Medulla oblongata (tissue), 1 donor: ENCODE data around the gene MT1H.

Source experiments
- DNase-seq: peaks from one replicate; pipeline ENCODE4 v3.0.0-alpha.2; 2015; ENCODE audit errors: extremely low spot score

The MT1H gene

DNA sequence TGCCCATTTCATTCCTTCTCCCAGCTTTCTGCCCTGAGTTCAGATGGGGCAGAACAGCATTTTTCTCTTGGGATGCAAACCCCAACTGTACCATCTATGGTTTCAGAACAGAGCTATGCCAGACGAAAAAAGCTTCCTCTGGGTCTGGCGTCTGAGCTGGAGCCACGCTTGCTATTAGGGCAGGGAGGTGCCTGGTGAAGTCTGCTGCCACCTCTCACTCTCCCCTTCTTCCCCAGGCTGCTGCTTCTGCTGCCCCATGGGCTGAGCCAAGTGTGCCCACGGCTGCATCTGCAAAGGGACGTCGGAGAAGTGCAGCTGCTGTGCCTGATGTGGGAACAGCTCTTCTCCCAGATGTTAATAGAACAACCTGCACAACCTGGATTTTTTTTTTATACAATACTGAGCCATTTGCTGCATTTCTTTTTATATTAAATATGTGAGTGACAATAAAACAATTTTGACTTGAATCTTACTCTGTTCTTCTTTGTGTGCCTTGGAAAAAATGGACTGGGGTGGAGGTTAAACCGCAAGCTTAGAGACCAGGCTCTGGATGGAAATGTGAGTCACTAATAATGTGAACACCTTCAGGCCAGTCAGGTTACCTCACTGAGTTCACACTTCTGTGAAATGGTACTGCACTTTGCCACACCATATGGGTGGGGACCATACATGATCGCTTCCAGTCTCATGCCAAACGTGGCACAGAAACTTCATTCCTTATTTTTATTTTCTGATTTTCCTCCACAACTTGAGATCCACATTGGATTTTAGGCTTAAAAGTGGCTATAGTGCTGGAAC, 32.8 kb upstream of the MT1H start:
- DNase-seq: no peak

DNA sequence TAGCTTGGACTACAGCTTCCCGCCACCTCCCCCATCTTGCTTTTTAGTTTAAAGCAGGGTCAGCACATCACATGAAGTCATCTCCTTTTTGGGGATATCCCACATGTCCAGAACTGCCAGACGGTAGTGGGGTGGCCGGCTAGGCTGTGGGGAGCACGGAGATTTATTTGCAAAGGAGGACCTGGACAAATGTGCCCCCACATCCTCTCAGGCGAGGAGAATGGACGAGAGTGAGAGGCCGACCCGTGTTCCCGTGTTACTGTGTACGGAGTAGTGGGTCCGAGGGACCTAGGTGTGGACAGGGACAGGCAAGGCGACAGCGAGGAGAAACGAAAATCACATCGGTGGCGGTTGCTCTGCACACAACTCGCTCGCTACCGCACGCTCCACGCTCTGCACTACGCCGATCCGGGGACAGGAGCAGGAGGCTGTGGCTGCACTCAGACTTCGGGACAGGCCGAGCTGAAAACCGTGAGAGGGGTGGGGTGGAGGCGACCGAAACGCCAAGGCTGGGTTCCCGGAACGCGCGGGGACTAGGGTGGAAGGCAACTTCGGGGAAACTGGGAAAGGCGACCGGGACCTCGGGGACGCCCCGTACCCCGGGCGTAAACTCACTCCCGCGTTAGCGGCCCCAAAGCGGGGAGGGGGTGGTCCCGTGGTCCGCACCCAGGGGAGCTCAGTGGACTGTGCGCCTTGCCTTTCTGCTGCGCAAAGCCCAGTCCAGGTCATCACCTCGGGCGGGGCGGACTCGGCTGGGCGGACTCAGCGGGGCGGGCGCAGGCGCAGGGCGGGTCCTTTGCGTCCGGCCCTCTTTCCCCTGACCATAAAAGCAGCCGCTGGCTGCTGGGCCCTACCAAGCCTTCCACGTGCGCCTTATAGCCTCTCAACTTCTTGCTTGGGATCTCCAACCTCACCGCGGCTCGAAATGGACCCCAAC, 31.5 kb upstream of the MT1H start, which contains the start of gene MT1A:
Gene MT1A, plus strand, starts transcription at position 853 of the 937 bp plus-strand sequence. Its CDS starts 73 bp downstream, at position 926.
- DNase-seq: peak; percentile 25

DNA sequence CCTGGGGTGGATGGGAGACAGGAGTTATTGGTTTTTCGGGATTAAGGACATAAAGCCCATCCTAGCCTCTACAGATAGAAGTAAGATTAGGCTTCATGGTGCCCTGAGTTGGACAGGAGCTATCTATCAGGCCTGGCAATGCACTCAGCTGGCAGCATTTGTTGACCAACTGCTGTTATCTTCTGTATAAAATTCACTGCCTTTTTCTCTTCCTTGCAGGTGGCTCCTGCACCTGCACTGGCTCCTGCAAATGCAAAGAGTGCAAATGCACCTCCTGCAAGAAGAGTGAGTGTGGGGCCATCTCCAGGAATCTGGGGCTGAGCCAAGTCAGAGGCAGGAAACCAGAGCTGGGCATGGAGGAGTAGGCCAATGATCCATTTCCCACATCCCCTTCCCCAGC, 30.6 kb upstream of the MT1H start:
- no peak for DNase-seq

DNA sequence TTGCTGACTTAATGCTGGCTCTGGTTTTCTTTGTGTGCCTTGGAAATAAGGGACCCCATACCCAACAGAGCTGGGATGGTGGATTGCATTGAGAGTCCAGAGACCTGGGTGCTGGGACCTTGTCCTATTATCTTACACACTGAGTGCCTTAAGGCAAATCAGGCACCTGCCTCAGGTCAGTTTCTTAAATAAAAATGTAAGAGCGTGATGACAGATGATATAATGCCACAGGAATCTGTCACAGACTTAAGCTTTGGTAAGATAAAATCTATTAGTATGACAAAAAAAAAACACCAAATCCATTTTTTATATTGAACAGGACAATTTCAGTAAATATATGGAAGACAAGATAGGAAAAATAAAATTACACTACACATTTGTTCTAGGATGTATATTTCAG, 29.5 kb upstream of the MT1H start:
- no peak for DNase-seq

DNA sequence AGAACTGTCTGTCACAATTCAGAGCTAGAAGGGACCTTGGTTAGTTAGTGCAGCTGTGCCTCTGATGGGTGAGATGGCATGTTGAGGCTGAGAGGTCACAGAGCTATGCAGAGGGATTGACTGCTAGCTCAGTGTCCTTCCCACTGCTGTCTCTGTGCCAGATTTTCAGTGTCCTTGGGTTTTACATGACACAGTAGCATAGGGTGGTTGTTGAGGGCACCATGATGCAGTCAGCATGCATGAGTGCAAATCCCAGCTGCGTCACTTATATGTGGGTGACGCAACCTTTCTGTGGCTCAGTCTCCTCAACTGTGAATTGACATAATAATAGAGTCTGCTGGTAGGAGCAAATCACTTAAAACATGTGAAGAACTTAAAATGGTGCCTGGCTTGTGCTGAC, 28.4 kb upstream of the MT1H start:
- DNase-seq: no peak

DNA sequence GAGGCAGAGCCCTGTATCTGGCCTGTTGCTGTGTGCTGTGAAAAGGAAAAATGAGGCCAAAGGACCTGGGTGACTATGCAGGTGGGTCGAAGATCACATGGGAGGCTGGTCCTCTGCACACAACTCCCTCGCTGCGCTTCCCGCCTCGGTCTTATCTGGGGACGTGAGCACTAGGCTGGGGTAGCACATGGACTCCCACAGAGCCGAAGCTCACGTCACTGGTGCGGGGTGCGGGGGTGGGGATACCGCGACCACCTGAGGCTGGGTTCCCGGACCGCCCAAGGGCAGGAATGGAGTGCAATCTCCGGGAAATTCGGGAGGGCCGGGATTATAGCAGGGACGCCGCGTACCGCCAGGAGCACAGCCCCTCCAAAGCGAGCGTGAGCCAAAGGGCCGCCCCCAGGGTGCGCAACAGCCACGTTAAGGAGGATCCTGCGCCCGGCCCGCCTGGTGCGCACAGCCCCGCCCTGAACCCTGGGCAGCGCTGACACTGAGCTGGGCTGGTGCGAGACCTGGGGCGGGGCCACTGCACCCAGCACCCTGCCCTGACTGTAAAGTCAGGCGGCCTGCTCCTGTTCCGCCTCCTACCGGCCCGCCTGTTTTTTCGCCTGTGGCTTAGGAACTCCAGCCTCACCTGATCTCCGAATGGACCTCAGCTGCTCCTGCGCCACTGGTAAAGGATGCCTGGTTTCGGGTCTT, 26.4 kb upstream of the MT1H start:
- no peak for DNase-seq

DNA sequence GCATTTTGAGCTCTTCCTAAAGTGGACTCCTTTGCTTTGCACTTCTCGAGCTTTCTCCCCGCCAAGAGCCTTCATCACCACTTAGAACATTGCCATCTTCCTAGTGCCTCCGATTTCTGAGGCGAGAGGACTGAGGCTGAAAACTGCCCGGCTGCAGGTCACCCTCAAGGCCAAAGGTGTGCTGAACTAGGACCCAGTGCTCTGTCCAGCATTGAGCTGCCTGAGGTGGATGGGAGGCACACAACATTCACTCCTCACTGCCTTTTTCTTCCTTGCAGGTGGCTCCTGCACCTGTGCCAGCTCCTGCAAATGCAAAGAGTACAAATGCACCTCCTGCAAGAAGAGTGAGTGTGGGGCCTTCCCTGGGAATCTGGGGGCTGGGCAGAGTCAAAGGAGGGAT, 25.8 kb upstream of the MT1H start:
- DNase-seq: no peak

DNA sequence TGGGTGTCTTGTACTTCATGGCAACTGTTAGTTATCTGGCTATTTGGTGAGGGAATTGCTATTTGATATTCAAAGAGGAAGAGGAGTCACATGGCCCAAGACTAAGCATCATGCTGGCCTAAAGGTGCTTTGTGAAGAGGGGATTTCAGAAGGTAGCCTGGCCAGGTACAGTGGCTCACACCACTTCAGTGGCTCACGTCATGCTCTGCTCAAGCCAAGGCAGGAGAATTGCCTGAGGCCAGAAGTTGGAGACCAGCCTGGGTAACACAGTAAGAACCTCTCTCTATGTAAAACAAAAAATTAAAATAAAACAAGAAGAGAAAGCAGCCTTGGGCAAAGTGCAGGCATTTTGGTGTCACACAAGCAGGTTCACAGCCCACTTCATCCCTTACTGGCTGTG, 24.3 kb upstream of the MT1H start:
- no peak for DNase-seq

DNA sequence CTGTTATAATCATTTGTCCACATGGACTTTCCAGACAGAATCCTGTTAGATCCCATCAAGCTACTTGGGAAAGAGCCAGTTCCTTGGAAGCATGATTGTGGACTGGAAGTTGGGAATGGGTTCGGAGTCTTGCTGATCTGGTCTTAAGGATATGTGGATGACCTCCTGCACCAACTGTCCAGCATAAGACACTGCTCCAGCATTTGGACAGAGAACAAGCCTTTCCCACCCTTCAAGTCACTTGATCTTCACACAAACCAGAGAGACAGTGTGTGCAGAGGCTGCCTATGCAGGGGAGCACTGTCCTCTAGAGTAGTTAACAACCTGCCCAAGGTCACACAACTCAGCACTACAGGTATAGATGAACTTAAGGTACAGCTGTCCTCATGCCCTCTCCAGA, 23.8 kb upstream of the MT1H start:
- DNase-seq: no peak

DNA sequence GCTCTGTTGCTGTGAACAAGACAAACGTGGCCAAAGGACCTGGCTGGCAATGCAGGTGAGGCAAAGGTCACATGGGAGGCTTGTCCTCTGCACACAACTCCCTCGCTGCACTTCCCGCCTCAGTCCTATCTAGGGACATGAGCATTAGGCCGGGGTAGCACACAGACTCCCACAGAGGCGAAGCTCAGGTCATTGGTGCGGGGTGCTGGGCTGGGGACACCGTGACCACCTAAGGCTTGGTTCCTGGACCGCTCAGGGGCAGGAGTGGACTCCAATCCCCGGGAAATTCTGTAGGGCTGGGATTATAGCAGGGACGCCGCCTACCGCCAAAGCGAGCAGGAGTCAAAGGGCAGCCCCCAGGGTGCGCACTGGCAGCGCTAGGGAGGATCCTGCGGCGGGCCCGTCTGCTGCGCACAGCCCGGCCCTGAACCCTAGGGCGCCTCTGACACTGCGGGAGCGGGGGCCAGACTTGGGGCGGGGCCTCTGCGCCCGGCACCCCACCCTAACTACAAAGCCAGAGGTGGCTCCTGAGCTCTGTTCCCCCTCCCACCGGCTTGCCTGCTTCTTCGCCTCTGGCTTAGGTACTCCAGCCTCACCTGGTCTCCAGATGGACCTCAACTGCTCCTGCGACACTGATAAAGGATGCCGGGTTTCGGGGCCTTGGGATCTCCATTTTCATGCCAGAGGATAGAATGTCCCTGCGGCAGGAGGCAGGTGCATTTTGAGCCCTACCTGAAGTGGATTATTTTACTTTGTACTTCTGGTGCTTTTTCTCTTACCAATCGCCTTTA, 21.8 kb upstream of the MT1H start:
- no peak for DNase-seq

DNA sequence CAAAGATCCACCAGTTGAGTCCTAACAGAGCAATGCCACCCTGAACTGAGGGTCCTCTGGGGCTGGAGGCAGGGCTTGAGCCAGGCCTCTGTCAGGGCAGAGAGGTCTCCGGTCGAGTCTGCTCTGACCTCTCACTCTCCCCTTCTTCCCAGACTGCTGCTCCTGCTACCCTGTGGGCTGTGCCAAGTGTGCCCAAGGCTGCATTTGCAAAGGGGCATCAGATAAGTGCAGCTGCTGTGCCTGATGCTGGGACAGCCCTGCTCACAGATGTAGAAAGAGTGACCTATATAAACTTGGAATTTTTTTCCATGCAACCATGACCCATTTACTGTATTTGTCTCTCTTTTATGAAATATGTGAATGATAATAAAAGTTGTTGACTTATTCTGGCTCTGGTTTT, 20.3 kb upstream of the MT1H start:
- DNase-seq: no peak

DNA sequence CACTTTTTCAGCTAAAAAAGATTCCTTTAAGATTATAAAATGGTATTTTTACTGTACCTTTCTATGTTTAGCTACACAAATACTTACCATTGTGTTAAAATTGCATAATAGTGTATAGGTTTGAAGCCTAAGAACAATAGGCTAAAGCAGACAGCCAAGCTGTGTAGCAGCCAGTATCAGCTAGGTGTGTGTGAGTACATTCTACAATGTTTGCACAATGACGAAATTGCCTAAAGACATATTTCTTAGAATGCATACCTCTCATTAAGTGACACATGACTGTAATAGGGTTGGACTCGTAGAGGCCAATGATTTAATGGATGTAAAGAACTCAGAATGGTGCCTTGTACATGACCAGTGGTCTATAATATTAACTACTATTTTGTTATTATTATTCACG, 19.8 kb upstream of the MT1H start:
- no peak for DNase-seq

DNA sequence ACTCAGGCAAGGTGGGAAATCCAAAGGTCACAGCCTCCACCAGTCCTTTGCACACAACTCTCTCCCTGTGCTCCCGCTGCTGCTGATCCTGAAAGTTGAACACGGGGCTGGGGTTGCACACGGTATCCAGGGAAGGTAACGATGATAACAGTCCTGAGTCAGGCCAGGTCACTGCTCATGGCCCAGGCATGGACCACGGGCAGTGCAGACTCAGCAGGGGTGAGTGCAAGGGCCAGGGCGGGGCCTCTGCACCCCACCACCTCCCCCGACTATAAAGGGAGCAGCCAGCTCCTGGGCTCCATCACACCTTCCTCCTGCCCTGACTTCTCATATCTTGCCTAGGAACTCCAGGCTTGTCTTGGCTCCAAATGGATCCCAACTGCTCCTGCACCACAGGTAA, 18.0 kb upstream of the MT1H start, which contains the start of gene MT1B:
Gene MT1B, plus strand, starts transcription at position 301 of the 400 bp plus-strand sequence. Its CDS starts 68 bp downstream, at position 369.
- no peak for DNase-seq

DNA sequence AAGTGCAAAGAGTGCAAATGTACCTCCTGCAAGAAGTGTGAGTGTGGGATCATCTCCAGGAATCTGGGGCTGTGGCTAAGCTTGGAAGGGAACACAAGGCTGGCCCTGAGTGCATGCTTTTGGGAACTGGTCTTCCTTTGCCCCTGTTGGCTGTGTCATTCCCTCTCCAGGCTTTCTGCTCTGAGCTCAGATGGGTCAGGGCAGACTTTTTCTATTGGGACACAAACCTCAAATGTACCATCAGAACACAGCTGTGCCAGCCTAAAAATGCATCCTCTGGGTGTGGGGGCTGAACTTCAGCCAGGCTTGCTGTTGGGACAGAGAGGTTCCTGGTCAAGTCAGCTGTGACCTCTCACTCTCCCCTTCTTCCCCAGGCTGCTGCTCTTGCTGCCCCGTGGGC, 17.0 kb upstream of the MT1H start:
- no peak for DNase-seq

DNA sequence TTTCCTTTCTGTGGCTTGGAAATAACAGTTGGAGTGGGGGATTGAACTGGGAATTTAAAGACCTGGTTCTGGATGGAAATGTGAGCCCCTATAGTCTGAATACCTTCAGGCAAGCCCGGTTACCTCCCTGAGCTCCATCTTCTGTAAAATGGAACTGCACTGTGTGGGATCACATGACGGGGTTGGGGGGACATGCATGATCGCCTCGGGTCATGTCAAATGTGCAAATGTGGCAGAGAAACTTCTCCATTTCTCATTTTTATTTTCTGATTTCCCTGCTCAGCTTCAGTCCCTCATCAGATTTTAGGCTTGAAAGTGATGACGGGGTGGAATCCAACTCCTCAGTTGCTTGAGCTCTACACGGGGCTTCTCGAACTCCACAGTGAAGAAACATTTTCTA, 16.4 kb upstream of the MT1H start:
- DNase-seq: no peak

DNA sequence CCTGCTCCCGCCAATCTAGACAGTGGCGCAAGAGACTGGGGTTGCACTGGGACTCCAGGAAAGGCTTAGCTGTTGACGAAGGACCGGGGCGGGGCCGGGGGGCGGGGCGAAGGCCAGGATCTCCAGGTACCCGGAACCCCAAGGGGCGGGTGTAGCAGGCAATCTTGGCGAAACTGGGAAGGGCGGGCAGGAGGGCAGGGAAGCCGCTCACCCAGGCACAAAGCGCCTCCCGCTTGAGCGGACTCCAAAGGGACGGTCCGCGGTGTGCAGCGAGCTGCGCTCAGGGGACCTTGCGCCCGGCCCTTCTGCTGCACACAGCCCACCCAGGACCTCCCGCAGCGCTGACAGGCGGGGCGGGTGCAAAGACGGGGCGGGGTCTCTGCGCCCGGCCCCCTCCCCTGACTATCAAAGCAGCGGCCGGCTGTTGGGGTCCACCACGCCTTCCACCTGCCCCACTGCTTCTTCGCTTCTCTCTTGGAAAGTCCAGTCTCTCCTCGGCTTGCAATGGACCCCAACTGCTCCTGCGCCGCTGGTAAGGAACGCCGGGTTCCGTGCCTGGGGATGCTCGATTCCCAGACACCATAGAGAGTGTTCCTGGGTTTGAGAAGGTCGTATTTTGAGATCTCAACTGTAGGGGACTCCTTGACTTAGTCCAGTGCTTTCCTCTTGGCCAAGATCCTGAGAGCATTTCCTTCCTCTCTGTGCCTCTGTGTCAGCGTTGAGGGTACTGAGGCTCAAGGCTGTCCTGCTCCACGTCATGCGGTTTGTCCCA, 11.9 kb upstream of the MT1H start, which contains the start of gene MT1F:
Gene MT1F, plus strand, starts transcription at position 405 of the 772 bp plus-strand sequence. Its CDS starts 100 bp downstream, at position 505.
- peak; percentile 69 for DNase-seq

DNA sequence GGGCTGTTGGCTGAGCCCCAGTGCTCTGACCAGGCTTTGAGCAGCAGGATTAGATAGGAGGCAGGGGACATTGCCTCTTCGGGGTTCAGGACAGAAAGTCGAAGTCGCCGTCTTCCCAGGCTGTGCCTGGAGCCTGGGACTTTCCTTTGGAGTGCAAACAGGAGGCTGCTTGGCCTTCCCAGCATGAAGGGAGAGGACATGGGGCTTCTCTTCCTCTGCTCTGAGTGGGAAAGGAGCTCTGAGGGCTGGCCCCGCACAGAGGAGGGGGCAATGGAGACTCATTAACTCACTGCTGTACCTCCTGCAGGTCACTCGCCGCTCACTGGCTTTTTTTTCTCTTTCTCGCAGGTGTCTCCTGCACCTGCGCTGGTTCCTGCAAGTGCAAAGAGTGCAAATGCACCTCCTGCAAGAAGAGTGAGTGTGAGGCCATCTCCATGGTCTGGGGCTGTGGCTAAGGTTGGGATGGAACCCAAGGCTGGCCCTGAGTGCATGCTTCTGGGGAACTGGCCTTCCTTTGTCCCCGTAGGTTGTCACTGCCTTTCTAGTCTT, 11.2 kb upstream of the MT1H start:
- no peak for DNase-seq

DNA sequence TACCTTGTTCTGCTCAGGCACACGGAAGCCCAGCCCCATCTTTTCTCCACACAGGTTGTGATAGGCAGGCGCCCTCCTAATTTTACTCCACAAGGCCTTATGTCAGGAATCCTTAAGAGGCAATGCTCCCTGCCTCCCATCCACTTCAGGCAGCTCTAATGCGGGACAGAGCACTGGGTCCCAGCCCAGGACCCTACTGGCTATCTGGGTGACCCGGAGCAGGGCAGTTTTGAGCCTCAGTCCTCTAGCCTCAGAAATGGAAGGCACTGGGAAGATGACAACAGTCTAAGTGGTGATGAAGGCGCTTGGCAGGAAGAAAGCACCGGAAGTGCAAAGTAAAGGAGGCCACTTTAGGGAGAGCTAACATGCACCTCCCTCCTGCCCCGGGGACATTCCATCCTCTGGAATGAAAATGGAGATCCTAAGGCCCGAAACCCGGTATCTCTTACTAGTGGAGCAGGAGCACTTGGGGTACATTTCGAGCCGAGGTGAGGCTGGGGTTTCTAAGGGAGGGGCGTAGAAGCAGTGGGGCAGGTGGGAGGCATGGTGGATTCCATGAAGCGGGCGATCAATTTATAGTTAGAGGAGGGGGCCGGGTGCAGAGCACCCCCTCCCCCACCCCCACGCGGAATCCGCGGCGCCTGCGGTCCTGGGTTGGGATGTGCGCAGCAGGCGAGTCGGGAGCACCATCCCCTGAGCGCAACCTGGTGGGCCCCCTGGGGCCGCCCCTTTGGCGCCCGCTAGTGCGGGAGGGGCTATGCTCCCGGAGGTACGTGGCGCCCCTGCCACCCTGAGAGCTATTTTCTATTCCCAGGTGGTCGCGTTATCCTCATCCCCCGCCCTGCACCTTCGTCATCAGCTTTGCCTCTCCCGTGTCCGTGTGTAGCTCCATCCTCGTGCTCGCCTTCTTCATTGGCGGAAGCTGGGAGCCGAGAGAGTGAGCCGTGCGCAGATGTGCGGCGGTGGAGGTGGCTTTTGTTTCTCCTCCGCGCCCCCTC, 7.0 kb upstream of the MT1H start:
- no peak for DNase-seq

DNA sequence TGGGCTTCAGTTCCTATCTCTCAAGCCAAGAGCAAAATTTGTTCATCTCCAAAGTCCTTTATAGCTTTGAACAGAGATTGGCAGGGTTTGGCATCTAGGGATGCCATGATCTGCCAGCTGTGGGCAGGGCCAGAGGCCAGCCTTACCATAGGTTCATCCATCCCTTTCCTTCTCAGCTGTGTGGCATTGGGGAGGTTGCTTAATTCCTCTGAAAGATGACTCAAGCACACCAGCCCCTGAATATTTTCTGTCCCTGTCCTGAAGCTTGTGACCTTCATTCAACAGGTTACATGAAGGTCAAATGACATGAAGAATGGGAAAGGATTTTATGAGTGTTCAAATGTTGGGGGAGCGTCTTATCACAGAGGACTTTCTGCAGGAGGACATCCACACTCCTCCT, 5.1 kb upstream of the MT1H start:
- no peak for DNase-seq
